Stimulated activated CD8-positive, alpha-beta memory T cell treated with anti-CD3 and anti-CD28 coated beads, Interleukin-7, amount 100 ng/mL, for 48 hours (primary cell): ENCODE measurements around the gene HMGCS2.
"Not testable (repeated sequence)": the region's sequence is repeated elsewhere in the genome, so short reads cannot be mapped to it uniquely, and the experiment has no call there.

Source experiments
- DNase-seq, 2 donors: peaks; one replicate each; pipeline ENCODE4 v3.0.0-alpha.2; 2020; ENCODE audit warnings: low read depth in 1 of 2; ENCODE audit errors: extremely low read depth in 1 of 2

HMGCS2 gene

DNA sequence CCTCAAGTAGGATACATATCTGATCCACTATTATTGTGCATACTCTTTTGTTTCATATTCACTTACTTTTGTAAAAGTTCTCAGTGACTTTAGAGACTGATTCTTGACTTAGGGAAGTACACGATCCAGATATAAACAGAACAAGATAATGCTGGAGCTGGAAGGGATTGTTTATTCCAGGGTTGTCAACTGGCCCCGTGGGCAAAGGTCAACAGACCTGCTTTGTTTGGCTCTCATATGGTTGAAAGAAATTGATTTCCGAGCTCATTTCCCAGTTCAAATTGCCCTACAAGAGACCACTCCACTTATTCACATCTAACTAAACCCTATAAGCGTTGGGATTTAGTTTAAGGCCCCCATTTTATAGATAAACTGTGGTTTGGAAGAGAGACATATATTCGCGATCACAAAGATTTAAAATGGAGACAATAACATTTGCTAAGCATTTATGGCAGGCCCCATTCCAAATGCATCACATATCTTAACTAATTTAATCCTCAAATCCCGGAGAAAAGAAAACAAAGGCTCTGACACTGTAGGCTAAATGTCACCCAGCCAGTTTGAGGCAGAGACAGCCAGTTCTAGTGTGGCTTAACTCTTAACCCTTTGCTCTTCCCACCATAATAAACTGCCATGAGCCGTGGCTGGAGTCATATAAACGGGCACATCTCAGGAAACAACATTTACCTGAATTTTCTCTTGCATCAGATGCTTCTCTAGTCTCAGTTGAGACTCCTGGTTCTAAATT, 21.9 kb upstream of the HMGCS2 start:
- no peak for DNase-seq

DNA sequence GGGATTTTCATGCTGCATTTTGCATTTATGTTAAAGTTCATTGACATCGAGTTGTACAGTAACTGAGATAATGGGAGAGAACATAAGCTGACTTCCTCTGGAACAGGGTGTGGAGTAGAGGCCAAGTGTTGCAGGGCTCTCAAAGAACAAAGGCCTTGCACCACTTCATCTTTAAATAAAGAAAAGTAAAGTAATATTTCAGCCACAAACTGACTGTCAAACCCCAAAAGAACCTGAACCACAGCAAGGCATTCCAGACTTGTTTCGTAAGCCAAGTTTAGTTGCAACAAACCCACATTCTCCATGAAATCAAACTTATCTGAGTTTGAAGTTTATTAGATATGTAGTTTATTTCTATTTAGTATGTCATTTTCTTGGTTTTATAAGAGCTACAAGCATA, 19.1 kb upstream of the HMGCS2 start:
- no peak for DNase-seq

DNA sequence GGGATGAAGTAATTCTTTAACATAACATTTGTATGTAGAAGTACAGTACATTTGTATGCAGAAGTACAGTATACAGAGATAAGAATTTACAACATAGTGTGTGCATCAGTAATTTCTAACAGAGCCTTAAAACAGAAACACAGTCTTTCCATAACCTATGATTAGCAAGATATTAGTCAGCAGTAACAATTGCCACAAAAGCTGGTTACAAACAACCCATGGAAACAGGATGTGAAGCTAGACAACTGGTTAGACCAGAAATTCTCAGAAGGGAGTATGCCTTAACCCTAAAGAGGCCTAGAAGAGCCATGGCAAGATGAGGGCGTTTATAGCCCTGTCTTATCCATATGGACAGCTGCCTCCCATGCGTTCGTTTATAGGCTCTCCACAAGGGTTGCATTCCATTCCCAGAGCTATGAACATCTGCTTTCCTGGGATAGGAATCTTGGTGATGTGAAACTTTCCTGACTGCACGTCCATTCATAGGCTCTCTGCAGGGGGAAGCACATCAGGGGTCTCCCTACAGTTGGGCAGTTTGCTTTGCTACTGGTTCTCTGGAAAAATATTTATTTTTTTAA, 17.9 kb upstream of the HMGCS2 start:
- not testable (repeated sequence) for DNase-seq

DNA sequence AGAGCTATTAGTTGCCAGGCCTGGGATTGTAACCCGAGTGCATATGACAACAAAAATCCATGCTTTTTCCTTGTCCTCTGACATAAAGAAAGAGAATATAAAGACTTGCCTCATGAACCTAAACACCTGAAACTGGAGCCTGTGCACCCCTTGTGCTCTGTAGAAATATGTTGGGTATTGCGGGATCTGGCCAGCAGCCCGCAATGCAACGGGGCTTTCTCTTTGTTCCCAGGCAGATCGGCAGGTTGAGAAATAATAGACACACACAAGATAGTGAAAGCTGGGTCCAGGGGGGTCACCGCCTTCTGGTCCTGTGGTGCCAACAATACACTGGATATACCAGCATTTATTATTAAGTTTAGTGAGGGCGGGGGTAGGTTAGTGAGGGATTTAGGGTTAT, 17.3 kb upstream of the HMGCS2 start:
- DNase-seq = not testable (repeated sequence)

DNA sequence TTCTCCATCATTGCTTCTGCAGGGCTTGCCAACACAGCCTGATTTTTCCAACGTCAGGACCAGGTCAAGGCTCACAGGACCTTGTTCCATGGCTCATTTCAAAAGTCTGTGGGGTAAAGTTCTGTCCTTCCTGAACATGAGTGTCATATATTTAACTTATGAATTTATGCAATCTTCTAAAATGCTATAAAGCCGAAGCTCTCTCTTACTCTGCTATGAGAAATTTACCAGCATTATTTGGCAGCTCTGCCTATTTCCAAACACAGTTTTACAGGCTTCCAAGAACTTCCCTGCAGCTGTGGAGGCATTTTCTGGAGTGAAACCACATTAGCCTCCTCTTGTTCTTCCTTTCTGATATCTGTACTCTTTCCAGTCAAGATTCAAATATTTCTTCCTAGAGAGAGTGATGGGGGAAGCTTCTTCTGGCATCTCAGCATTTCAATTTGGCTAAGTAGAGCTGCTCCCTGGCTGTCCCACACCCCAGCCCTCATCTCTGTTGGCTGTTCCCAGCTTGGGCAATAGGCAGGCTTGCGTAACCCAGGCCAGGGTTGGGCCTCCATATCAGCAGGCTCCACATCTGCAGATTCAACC, 15.6 kb upstream of the HMGCS2 start:
- DNase-seq = no peak

DNA sequence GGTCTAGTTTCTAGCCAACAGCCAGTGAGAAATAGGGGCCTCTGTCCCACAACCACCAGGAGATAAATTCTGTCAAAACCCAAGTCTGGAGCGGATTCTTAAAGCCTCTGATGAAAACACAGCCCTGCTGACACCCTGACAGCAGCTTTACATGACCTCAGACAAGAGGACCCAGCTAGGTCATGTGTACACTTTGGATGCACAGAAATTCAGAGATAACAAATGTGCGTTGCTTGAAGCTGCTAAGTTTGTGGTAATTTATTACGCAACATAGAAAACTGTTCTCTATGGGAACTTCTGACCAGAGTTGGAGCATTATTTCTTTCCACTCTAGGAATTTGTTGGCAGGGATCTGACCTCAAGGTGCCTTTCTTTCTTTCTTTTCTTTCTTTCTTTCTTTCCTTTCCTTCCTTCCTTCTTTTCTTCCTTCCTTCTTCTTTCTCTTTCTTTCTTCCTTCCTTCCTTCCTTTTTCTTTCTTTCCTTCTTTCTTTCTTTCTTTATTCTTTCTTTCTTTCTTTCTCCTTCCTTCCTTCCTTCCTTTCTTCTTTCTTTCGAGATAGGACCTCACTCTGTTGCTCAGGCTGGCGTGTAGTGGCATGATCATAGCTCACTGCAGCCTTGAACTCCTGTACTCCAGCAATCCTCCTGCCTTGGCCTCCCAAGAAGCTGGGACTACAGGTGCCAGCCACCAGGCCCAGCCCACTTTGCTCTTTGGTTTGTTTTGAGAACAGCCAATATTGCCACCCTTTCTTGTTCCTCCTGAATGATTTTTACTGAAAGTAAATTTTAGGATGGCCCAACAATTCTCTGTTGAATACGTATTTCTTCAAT, 14.9 kb upstream of the HMGCS2 start:
- DNase-seq = no peak

DNA sequence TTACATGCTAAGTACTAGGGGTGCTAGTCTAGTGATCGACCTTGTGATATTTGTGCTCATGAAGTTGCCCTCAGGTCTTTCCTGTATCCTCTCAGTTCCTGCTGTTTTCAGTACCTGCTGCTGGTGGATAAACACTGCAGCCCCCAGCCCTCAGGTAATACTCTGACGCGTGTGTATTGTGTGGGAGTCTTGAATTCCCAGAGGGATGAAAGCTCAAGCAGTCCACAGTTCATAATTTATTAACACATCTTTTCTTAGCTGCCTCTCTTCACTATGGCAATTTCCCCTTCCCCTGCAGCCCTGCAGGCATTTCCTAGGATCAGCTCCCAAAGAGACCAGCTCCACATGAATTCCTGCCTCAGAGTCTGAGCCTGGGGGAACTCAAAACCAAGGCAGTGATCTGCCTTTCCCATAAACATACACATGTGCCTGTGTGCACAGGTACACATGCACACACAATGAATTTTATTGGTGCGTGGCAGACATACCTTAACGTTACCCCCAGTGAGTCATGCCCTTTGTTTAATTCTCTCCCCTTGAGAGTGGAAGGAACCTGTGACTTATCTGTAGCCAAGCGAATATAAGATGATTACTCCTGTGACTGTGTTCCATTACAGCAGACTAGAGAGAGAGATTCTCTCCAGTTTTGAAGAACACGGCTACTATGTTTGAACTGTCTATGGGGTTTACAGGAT, 14.1 kb upstream of the HMGCS2 start:
- DNase-seq = no peak

DNA sequence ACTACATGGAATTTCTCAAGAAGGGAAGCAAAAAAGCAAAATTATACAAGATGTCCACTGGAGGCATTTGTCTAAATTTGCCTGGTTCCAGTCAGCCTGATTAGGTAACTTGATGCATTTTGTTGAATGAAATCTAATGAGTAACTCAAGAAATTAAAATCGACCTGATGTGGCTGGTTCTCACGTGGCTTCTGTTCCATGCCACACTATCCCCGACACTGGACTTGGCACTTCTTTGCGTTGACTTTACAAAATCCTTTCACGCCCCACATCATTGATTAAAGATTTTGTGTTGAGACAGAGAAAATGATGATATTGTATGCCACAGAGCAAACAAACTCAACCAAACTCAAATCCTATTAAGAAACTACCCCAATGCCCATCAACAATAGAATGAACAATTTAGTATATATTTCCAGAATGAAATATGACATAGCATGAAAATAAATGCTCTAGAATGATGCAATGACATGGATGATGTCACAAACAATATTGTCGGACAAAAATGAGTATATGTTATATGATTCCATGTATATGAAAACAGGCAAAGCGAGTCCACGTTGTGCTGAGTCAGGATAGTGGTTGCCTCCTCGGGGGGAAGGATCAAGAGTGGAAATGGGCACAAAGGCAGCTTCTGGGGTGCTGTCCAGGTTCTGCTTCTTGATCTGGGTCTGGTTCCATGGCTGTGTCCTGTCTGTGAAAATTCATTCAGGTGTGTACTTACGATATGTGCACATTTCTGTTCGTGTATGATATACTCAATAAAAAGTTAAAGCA, 12.9 kb upstream of the HMGCS2 start:
- DNase-seq = no peak

DNA sequence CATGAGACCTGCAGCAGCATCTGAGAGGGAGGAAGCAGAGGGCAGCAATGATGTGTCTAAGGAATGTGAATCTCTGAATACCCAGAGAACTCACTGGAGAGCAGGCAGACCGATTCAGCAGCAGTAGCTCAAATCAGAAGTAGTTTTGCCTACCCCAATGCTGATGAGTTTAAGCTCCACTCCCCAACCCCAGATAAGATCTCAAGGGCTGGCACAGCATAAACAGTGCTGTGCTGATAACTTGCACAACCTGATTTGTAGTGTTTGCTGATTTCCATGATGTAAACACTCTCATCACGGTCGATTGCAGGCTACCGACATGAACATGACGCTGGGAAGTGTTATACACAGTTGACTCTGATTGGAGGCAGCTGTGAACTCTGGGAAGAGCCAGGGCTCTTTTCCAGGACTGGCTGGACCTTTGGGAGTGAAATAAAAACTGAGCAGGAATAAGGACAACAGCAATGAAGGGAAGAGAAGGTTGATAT, 11.2 kb upstream of the HMGCS2 start:
- no peak for DNase-seq

DNA sequence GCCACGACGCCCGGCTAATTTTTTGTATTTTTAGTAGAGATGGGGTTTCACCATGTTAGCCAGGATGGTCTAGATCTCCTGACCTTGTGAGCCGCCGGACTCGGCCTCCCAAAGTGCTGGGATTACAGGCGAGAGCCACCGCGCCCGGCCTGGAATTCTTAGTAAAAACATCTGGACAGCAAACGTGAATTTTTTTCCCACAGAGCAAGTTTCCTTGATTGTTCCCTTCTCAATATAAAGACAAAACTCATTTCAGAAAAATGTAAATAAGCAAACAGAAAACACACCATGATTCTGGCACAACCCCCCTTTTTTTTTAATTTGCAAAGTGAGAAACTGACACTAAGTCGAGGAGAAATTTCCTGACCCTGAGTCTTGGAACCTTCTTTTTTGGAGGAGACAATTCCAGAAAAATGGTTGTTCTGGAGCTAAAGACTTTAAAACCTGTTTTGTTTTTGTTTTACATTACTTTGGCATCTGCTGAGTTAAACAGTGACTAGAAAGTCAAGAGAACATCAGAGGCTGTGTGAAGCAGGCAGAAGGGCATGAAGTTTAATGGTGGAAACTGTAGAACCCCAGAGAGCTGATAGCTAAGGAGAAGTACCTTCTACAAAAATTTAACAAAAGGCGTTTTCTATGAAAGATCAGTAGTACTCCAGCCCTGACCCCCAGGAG, 10.3 kb upstream of the HMGCS2 start:
- DNase-seq = no peak

DNA sequence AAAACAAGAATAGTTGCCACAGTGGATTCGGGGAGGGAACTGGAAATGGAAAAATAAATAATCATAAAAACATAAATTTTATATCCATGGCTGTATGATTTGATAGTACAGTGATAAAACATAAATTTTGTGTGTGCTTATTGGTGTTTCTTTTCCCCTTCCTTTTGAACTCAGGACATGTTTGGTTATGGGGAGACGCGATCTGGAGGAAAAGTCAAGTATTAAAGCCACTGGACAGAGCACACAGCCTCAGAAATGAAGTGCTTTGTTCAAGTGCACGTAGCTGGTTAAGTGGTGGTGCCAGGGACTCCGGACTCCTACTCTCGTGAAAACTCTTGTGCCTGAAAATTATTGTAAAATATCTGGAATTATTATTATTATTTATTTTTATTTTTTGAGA, 9.7 kb upstream of the HMGCS2 start:
- no peak for DNase-seq

DNA sequence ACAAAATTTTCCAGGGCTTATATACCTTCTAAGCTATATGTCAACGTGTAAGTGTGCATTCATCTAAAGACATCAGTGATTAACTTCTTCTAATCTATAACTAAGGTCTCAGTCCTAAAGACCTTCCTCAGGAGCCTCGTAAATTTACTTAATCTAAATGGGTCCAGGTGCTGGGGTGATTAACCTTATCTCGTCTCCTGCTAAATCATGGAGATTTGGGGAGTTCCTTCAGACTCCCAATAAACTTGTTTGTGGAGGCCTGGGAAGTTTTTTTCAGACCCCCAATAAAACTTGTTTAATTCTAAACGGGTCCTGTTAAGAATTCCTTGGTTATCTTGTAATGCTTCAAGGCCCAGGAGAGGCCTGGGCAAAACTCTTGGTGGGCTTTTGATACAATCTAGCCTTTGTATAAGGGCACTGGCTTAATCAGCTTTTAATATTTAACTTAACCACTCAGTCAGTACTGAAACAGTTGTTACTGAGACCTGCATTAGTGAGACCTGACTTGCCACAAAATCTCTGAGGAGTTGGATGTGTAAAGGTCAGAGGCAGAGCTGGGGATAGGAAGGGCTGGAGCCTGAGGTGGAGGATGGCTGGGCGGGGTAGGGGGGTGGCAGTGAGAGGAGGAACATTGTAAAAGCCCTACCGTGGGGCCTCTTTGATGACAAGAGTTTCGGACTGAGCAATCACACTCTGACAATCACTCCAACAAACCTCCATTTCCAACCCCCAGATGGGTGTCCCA, 6.2 kb upstream of the HMGCS2 start:
- DNase-seq = no peak

DNA sequence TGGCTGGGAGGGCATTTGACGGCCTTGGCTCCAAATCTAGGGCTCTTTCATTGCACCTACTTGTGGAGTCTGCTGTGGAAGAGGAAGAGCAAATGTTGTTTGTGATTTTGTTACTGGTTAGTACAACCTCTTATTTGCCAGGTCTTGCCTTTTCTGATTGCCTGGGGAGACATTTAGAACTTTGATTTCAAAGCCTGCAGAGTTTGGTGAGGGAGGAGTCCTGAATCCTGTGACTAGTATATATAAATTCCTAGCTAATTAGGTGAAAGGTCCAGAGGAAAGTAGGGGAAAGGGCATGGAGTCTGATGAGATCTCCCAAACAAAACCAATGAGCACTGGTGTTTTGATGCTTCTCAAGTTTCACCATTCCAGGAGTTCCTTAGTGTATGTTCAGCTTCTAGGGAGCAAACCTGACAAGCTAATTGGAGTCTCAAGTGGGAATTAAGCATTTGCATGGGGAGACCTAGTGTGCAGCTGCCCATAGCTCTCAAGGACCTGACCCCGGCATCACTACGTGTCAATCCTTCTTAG, 5.1 kb upstream of the HMGCS2 start:
- no peak for DNase-seq

DNA sequence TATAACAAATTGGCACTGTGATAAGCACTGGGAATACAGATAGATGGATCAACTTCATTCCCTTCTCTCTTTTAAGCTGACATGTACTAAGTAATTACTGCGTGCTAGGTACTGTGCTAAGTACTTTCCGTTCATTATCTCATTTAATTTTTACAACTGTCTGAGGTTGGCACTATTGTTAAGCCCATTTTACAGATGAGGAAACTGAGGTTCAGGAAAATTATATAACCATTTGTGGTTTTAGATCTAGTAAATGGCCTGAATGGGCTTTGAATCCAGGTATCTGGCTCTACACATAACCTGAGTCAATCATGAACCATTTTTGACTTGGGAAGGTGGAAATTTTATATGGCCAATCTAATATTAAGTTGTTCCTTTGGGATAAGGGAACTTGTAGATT, 3.6 kb upstream of the HMGCS2 start:
- no peak for DNase-seq

DNA sequence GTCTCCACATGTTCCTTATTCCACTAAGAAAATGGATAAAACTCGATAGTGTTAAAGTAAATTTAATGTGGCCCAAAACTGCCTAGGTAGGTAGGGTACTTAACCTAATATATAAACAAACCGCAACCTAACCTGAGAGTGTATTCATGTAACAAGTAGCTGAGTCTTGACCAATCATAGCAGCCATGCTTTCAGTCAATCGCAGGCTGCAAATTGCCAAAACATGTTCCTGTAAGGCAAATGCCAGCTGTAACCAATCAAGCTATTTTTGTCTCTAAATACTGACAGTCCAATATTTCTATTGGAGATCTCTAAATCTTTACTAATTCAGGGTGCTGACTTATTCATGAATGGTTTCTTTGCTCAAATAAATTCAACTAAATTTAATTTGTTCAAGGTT, 3.1 kb upstream of the HMGCS2 start:
- no peak for DNase-seq

DNA sequence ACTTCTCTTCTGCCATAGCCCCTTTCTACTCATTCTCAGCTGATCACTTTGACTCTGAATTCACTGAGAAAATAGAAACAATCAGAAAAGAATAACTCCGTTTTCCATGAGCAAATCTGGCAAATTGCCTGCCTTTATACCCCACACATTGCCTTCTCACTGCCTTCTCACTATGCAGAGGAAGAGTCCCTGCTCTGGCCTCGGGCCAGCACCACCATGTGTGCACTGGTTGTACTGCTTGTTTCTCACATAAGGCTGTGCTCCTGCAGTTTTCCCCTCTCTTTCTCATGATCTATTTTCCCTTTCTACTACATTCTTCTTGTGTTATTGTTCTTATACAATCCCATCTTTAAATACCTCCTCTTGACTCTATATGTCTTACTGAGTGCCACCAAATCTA, 2.3 kb upstream of the HMGCS2 start:
- DNase-seq = no peak

DNA sequence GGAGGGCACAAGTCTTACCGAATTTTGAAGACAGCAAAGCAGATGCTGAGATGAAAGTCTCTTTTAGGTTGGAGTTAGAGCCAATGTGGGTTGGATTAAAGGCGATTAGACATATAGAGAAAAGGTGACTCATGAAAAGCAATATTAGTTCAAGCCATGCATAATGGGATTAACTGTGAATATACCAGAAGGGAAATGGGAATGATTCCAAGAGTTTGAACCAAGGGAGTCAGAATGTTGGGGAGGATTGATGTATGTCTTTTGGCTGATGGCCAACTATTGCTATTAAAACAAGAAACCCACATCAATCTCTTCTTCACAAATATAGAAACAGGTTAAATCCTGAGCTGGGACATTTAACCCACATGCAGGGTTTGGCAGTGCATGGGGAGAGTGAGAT, 1.2 kb downstream of the HMGCS2 start:
- DNase-seq = no peak

DNA sequence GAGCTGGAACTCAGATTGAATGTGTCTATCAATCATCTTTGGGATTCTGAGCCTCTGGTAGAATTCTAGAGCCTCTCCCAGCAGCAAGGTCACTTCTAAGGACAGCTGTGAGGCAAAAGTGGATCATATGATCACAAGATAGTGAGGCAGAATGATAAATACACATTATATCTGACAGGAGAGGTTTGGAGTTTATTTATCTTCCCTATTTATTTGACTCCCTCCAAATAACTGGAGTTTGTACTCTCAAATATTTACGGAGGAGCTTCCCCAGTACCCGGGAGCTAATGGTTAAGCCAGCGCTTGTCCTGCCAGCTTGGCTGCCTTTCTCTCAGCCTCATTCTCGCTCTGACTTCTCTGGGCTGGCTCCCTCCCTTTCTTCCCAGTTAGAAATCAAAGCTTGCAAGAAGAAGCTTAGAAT, 2.3 kb downstream of the HMGCS2 start:
- DNase-seq = no peak

DNA sequence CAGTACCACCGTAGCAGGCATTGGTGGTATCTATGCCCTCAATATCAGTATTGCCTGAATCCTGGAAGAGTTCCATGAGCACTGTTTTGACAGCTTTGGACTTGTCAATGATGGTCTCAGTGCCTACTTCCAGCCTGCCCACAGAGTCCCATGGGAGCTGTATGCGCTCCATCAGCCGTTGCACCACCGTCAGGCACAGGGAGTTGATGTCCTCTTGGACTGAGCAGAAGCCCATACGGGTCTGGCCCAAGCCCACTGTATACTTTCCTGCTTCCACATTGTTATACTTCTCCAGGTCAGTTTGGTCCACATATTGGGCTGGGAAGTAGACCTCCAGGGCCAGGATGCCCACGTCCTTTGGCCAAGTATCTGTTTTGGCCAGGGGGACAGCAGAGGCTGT, 4.5 kb downstream of the HMGCS2 start:
- no peak for DNase-seq
